Gastrocnemius medialis (tissue), 4 donors: ENCODE results near the gene KCNJ5. TPM values are rescaled to one million over a fixed set of nuclear protein-coding genes. Genes with fewer than 3 reads are reported as not detected.

ENCODE experiments used
- ATAC-seq, 2 donors: fragments of 150-250 bp; one replicate each; pipeline ENCODE4 v1.9.1; 2016
- DNase-seq, 2 donors: peaks; one replicate each; pipeline ENCODE4 v3.0.0-alpha.2; 2019
- H3K27ac ChIP-seq, 4 donors: fragments of 200-600 bp; sonication (generic); 1 replicate in 1 of 4; 2 replicates in 3 of 4; pipeline ENCODE4 v1.5.1; 2016 to 2018; ENCODE audit warnings: mild to moderate bottlenecking in 2 of 4, moderate library complexity in 1 of 4
- H3K27me3 ChIP-seq, 3 donors: fragments of 200-600 bp; sonication (generic) in 2 of 3; 1 replicate in 1 of 3; 2 replicates in 2 of 3; pipeline versions ENCODE4 v1.5.1 to v1.6.0; 2016 to 2019; ENCODE audit warnings: mild to moderate bottlenecking in 1 of 3, moderate library complexity in 1 of 3
- H3K36me3 ChIP-seq, 2 donors: fragments of 200-600 bp; sonication (generic) in 1 of 2; one replicate each; pipeline ENCODE4 v1.5.1; 2017 to 2018
- H3K4me1 ChIP-seq, 2 donors: fragments of 200-600 bp; sonication (generic) in 1 of 2; one replicate each; pipeline ENCODE4 v1.5.1; 2016 to 2017; ENCODE audit warnings: mild to moderate bottlenecking in 2 of 2
- H3K4me3 ChIP-seq, 4 donors: fragments of 200-600 bp; sonication (generic) in 3 of 4; 1 replicate in 1 of 4; 2 replicates in 3 of 4; pipeline ENCODE4 v1.5.1; 2016 to 2019; ENCODE audit warnings: mild to moderate bottlenecking in 2 of 4
- H3K9me3 ChIP-seq, 3 donors: fragments of 200-600 bp; sonication (generic) in 2 of 3; 1 replicate in 1 of 3; 2 replicates in 2 of 3; pipeline ENCODE4 v1.5.1; 2016 to 2019
- POLR2A ChIP-seq, 2 donors: fragments of 450-650 bp; IDR thresholded peaks; one replicate each; pipeline ENCODE4 v1.6.1; 2017; ENCODE audit warnings: antibody characterized with exemption in 2 of 2, mild to moderate bottlenecking in 2 of 2, moderate library complexity in 2 of 2
- in situ Hi-C, 4 donors: fragments of 200-750 bp; cut with MboI; loops; one replicate each; pipeline versions ENCODE4 v1.15.0 to v1.8.0; 2017; ENCODE audit warnings: low sequenced_read_pairs in 4 of 4
- intact Hi-C: fragments of 100-400 bp; cut with DNase I; formaldehyde crosslinking; loops from one replicate; pipeline ENCODE4 v1.15.1; 2023; ENCODE audit warnings: low total_unique reads
- total RNA-seq, 4 donors: library from RNA; depleted of rRNA; stranded (reverse); fragments of >200 nt; gene quantifications; one replicate each; pipeline versions ENCODE4 v1.1.0 to v1.2.3, GENCODE V29; 2016
- TF ChIP-seq, protein P1 (sequence below), 5 experiments: fragments of 450-650 bp in 3 of 5; fragments of 200-600 bp in 2 of 5; sonication (generic) in 2 of 5; IDR thresholded peaks in 4 of 5; conservative IDR thresholded peaks in 1 of 5; 1 replicate in 4 of 5; 2 replicates in 1 of 5; pipeline ENCODE4 v1.5.1; 2016 to 2019; ENCODE audit warnings: antibody characterized with exemption in 5 of 5, mild to moderate bottlenecking in 3 of 5, moderate library complexity in 3 of 5

The KCNJ5 gene
- total RNA-seq, 4 donors from 2014 or later: 0.24 to 0.46 TPM; not detected in 2

DNA sequence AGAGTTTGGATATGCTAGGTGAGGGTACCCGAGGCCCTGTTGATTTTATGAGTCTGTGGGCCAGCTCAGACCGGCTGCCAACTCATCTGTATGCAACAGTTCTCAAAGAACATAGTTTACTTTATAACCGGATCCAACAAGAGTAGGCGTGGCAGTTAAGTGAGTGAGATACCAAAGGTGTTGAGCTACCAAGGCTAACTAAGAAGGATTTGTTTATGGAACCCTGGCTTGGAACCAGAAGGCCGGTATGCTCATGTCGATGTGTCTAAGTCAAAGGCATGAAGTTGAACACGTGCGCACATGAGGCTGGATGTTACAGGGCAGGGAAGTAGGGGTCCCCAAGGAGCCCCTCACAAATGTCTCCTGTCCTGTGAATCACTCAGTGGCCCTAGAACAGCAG, 23.9 kb upstream of the KCNJ5 start, which contains the start of gene KCNJ1:
KCNJ1 (minus strand) TSS at position 20 of the 400 bp plus-strand sequence. CDS start 27,053 bp downstream, outside the sequence.
- intact Hi-C loops: no loop called here
- no peaks in the 10 kb centered on the region for H3K27me3 ChIP-seq
- H3K36me3 ChIP-seq: no peaks in the 10 kb centered on the region
- DNase-seq (no peak), ATAC-seq (no peak)
- no peaks in the 10 kb centered on the region for H3K4me1 ChIP-seq
- H3K4me3 ChIP-seq: no peak within 1 kb of the TSS
- no peak within 1 kb of the TSS for H3K27ac ChIP-seq
- in situ Hi-C loops: no loop called here
- H3K9me3 ChIP-seq: no peaks in the 10 kb centered on the region
- TF ChIP-seq POLR2A (IDR thresholded peaks at IDR 0.05): no peak
- TF ChIP-seq, protein P1, sequence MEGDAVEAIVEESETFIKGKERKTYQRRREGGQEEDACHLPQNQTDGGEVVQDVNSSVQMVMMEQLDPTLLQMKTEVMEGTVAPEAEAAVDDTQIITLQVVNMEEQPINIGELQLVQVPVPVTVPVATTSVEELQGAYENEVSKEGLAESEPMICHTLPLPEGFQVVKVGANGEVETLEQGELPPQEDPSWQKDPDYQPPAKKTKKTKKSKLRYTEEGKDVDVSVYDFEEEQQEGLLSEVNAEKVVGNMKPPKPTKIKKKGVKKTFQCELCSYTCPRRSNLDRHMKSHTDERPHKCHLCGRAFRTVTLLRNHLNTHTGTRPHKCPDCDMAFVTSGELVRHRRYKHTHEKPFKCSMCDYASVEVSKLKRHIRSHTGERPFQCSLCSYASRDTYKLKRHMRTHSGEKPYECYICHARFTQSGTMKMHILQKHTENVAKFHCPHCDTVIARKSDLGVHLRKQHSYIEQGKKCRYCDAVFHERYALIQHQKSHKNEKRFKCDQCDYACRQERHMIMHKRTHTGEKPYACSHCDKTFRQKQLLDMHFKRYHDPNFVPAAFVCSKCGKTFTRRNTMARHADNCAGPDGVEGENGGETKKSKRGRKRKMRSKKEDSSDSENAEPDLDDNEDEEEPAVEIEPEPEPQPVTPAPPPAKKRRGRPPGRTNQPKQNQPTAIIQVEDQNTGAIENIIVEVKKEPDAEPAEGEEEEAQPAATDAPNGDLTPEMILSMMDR (IDR thresholded peaks at IDR 0.05 in 4 of 5, conservative IDR thresholded peaks at IDR 0.05 in 1 of 5): no peak

- H3K27ac ChIP-seq: no peak overlapping the region
- no peak overlapping the region for H3K4me3 ChIP-seq
- no peak for TF ChIP-seq POLR2A (IDR thresholded peaks at IDR 0.05)
- TF ChIP-seq, protein P1 (IDR thresholded peaks at IDR 0.05 in 4 of 5, conservative IDR thresholded peaks at IDR 0.05 in 1 of 5): no peak
- H3K9me3 ChIP-seq: no peaks in the 10 kb centered on the region
- in situ Hi-C loops: no loop called here
- ATAC-seq (no peak), DNase-seq (no peak)
- no peaks in the 10 kb centered on the region for H3K4me1 ChIP-seq
- intact Hi-C loops: no loop called here
- no peaks in the 10 kb centered on the region for H3K36me3 ChIP-seq
- no peaks in the 10 kb centered on the region for H3K27me3 ChIP-seq
Measured at GRCh38 chr11:128868841-128869671, 22.1 kb upstream of the KCNJ5 start.

DNA sequence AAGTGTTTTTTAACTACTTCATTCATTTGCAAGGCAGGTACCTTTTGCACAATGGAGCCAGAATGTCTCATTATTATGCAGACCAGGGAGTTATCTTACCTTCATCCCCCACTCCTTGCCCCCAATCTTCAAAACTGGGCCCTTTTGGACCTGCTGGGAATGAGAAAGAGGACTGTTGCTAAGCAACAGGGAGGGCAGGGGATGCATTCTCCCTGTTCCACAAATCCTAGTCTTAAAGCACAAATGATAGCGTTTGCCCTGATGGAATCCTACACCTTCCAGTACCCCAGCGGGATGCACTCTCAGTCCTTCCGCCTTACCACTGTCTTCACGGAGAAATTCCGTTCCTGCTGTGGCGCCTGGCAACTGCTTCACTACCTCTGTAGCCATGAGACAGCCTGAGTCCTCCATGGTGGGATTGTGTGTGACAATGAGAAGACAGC, 20.0 kb upstream of the KCNJ5 start:
- no peak overlapping the region for H3K4me3 ChIP-seq
- TF ChIP-seq, protein P1 (IDR thresholded peaks at IDR 0.05 in 4 of 5, conservative IDR thresholded peaks at IDR 0.05 in 1 of 5): no peak
- no peak for TF ChIP-seq POLR2A (IDR thresholded peaks at IDR 0.05)
- no peaks in the 10 kb centered on the region for H3K36me3 ChIP-seq
- ATAC-seq: no peak
- in situ Hi-C loops (no loop called here), intact Hi-C loops (no loop called here)
- DNase-seq: no peak
- H3K4me1 ChIP-seq: no peaks in the 10 kb centered on the region
- no peaks in the 10 kb centered on the region for H3K9me3 ChIP-seq
- H3K27ac ChIP-seq: no peak overlapping the region
- H3K27me3 ChIP-seq: no peaks in the 10 kb centered on the region

GRCh38 chr11:128872094-128872493, 19.1 kb upstream of the KCNJ5 start:
- DNase-seq (no peak), ATAC-seq (no peak)
- intact Hi-C loops: no loop called here
- H3K36me3 ChIP-seq: no peaks in the 10 kb centered on the region
- no peaks in the 10 kb centered on the region for H3K4me1 ChIP-seq
- no peak overlapping the region for H3K4me3 ChIP-seq
- H3K9me3 ChIP-seq: no peaks in the 10 kb centered on the region
- H3K27ac ChIP-seq: no peak overlapping the region
- TF ChIP-seq POLR2A (IDR thresholded peaks at IDR 0.05): no peak
- TF ChIP-seq, protein P1 (IDR thresholded peaks at IDR 0.05 in 4 of 5, conservative IDR thresholded peaks at IDR 0.05 in 1 of 5): no peak
- H3K27me3 ChIP-seq: peaks cover 0 to 2% (median 0%) of the 10 kb centered on the region in 3 donors
- in situ Hi-C loops: no loop called here
